Hepatocyte (in vitro differentiated cells): ENCODE data around the gene CSNK2B.

Source experiments
- EZH2 ChIP-seq: fragments of 200-600 bp; sonication (generic); IDR thresholded peaks from 2 replicates; pipeline ENCODE4 v1.6.1; 2016; ENCODE audit warnings: antibody characterized with exemption, mild to moderate bottlenecking, borderline replicate concordance
- EZH2phosphoT487 ChIP-seq: fragments of 200-600 bp; sonication (generic); IDR thresholded peaks from one replicate; pipeline ENCODE4 v1.6.1; 2018; ENCODE audit warnings: antibody characterized with exemption, mild to moderate bottlenecking, low read depth, moderate library complexity; ENCODE audit not compliant: unreplicated experiment, severe bottlenecking
- TF ChIP-seq, protein P1 (sequence below): fragments of 200-600 bp; sonication (generic); IDR thresholded peaks from 2 replicates; pipeline ENCODE4 v1.5.1; 2016; ENCODE audit warnings: antibody characterized with exemption, mild to moderate bottlenecking; ENCODE audit not compliant: poor library complexity

DNA sequence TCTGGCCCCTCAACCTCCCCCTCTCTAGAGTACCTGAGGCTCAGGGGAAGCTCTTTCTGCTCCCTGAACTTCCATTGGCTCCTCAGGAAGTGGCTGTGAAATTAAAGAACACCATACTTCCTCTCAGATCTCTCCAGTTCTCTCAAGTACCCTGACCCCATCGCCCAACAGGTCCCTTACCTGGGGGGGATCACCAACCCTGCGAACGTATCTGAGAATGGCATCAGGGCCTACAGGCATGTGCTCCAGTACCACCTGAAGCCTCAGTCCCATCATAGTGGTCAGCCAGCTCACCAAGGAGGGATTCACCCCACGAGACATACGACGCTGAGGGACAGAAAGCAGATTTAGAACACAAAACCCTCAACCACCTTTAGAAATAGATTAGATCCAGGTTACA, 25.3 kb upstream of the CSNK2B start:
- TF ChIP-seq, protein P1, sequence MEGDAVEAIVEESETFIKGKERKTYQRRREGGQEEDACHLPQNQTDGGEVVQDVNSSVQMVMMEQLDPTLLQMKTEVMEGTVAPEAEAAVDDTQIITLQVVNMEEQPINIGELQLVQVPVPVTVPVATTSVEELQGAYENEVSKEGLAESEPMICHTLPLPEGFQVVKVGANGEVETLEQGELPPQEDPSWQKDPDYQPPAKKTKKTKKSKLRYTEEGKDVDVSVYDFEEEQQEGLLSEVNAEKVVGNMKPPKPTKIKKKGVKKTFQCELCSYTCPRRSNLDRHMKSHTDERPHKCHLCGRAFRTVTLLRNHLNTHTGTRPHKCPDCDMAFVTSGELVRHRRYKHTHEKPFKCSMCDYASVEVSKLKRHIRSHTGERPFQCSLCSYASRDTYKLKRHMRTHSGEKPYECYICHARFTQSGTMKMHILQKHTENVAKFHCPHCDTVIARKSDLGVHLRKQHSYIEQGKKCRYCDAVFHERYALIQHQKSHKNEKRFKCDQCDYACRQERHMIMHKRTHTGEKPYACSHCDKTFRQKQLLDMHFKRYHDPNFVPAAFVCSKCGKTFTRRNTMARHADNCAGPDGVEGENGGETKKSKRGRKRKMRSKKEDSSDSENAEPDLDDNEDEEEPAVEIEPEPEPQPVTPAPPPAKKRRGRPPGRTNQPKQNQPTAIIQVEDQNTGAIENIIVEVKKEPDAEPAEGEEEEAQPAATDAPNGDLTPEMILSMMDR: no peak
- TF ChIP-seq EZH2 (no peak), EZH2phosphoT487 (no peak)
